GM23338 (cell line): Measurements from ENCODE around the gene MRPL2. TPM values are rescaled to one million over a fixed set of nuclear protein-coding genes. Genes with fewer than 3 reads are reported as not detected.

Experiments
- ATAC-seq: fragments of 200-7000 bp; cut with Tn5 transposase; 3 replicates; pipeline ENCODE4 v1.9.1; 2020
- DNase-seq: peaks from one replicate; pipeline ENCODE4 v3.0.0-alpha.2; 2015; ENCODE audit warnings: low spot score
- H2AFZ ChIP-seq: fragments of 200-600 bp; sonication (generic); 2 replicates; pipeline ENCODE4 v1.8.0; 2016; ENCODE audit warnings: antibody characterized with exemption, mild to moderate bottlenecking, moderate library complexity
- H3F3A ChIP-seq: fragments of 200-600 bp; sonication (generic); replicated peaks from 2 replicates; pipeline ENCODE4 v1.8.0; 2017; ENCODE audit warnings: antibody characterized with exemption, mixed run types, low read depth
- H3K27ac ChIP-seq: fragments of 200-600 bp; sonication (generic); 2 replicates; pipeline ENCODE4 v1.6.1; 2016; ENCODE audit warnings: low read depth
- H3K27me3 ChIP-seq: fragments of 200-600 bp; sonication (generic); 2 replicates; pipeline ENCODE4 v1.8.0; 2016; ENCODE audit warnings: mild to moderate bottlenecking, mixed run types, moderate library complexity; ENCODE audit not compliant: insufficient read depth
- H3K36me3 ChIP-seq: fragments of 200-600 bp; sonication (generic); 2 replicates; pipeline ENCODE4 v1.8.0; 2016; ENCODE audit warnings: mild to moderate bottlenecking; ENCODE audit not compliant: insufficient read depth
- H3K4me1 ChIP-seq: fragments of 200-600 bp; sonication (generic); 2 replicates; pipeline ENCODE4 v1.8.0; 2016; ENCODE audit warnings: mild to moderate bottlenecking, moderate library complexity; ENCODE audit not compliant: insufficient read depth
- H3K4me2 ChIP-seq: fragments of 200-600 bp; sonication (generic); 2 replicates; pipeline ENCODE4 v1.7.1; 2017; ENCODE audit warnings: mixed run types
- H3K4me3 ChIP-seq: fragments of 200-600 bp; sonication (generic); 2 replicates; pipeline ENCODE4 v1.6.1; 2016; ENCODE audit warnings: mixed run types
- H3K79me2 ChIP-seq: fragments of 200-600 bp; sonication (generic); replicated peaks from 2 replicates; pipeline ENCODE4 v1.8.0; 2017; ENCODE audit warnings: mild to moderate bottlenecking; ENCODE audit not compliant: insufficient read depth
- H3K9me2 ChIP-seq: fragments of 200-600 bp; sonication (generic); 2 replicates; pipeline ENCODE4 v1.8.0; 2017; ENCODE audit not compliant: insufficient read depth
- H4K20me1 ChIP-seq: fragments of 200-600 bp; sonication (generic); replicated peaks from 2 replicates; pipeline ENCODE4 v1.8.0; 2017; ENCODE audit warnings: mild to moderate bottlenecking; ENCODE audit not compliant: insufficient read depth
- H3K27ac Mint-ChIP-seq: 2 replicates; pipeline ENCODE4 v1.8.0; 2020; ENCODE audit warnings: inconsistent platforms, mild to moderate bottlenecking, moderate library complexity, mixed read lengths
- H3K27me3 Mint-ChIP-seq: 3 replicates; pipeline ENCODE4 v1.8.0; 2022; ENCODE audit warnings: low read depth, mild to moderate bottlenecking, moderate library complexity, mixed read lengths, inconsistent platforms; ENCODE audit not compliant: insufficient read depth, poor library complexity
- H3K36me3 Mint-ChIP-seq: 3 replicates; pipeline ENCODE4 v1.8.0; 2021; ENCODE audit warnings: low read depth, mild to moderate bottlenecking, inconsistent platforms, moderate library complexity, mixed read lengths
- H3K4me1 Mint-ChIP-seq: 3 replicates; pipeline ENCODE4 v1.8.0; 2020; ENCODE audit warnings: mild to moderate bottlenecking, inconsistent platforms, mixed read lengths
- H3K4me3 Mint-ChIP-seq: 3 replicates; pipeline ENCODE4 v1.8.0; 2021; ENCODE audit warnings: moderate library complexity, mild to moderate bottlenecking, inconsistent platforms, mixed read lengths
- H3K9me3 Mint-ChIP-seq: 3 replicates; pipeline ENCODE4 v1.8.0; 2020; ENCODE audit warnings: moderate library complexity, mild to moderate bottlenecking, inconsistent platforms, mixed read lengths
- CTCF ChIP-seq, 2 experiments: fragments of 200-600 bp in 1 of 2; sonication (generic) in 1 of 2; conservative IDR thresholded peaks; 2 replicates each; pipeline versions ENCODE4 v1.5.1 to v1.6.1; 2016 to 2017; ENCODE audit warnings: antibody characterized with exemption in 2 of 2, low read depth in 2 of 2, mild to moderate bottlenecking in 2 of 2, moderate library complexity in 1 of 2
- ETS1 ChIP-seq: IDR thresholded peaks from 2 replicates; pipeline ENCODE4 v1.6.1; 2016; ENCODE audit warnings: antibody characterized with exemption
- EZH2 ChIP-seq: fragments of 200-600 bp; sonication (generic); IDR thresholded peaks from one replicate; pipeline ENCODE4 v1.8.0; 2017; ENCODE audit warnings: antibody characterized with exemption, mild to moderate bottlenecking, low read depth; ENCODE audit not compliant: unreplicated experiment
- NANOG ChIP-seq: IDR thresholded peaks from 2 replicates; pipeline ENCODE4 v1.6.1; 2016; ENCODE audit warnings: antibody characterized with exemption, borderline replicate concordance
- POLR2AphosphoS5 ChIP-seq: IDR thresholded peaks from 2 replicates; pipeline ENCODE4 v1.6.1; 2016; ENCODE audit warnings: antibody characterized with exemption, low read depth
- REST ChIP-seq: IDR thresholded peaks from one replicate; pipeline ENCODE4 v1.6.1; 2018; ENCODE audit warnings: antibody characterized with exemption; ENCODE audit not compliant: unreplicated experiment
- STAT1 ChIP-seq: IDR thresholded peaks from one replicate; pipeline ENCODE4 v1.6.1; 2016; ENCODE audit warnings: antibody characterized with exemption; ENCODE audit not compliant: unreplicated experiment
- ZNF114 ChIP-seq: fragments of 250-450 bp; sonication (Bioruptor Pico); IDR thresholded peaks from 2 replicates; pipeline ENCODE4 v1.5.0; 2020; ENCODE audit warnings: mild to moderate bottlenecking, moderate library complexity
- ZNF462 ChIP-seq: fragments of 250-450 bp; sonication (Bioruptor Pico); IDR thresholded peaks from 2 replicates; pipeline ENCODE4 v1.5.0; 2020; ENCODE audit warnings: mild to moderate bottlenecking, moderate library complexity
- polyA plus RNA-seq: library from polyadenylated mRNA; unstranded; fragments of >200 nt; fragmentation: Nextera tagmentation; extraction: Ambion mirVana; gene quantifications from 2 replicates; pipeline ENCODE4 v1.2.1, GENCODE V29; 2016
- total RNA-seq: library from RNA; depleted of rRNA; stranded (reverse); fragments of >200 nt; shearing (Covaris generic); gene quantifications from 2 replicates; pipeline ENCODE4 v1.2.3, GENCODE V29; 2014

Gene MRPL2
- total and polyA plus RNA-seq, 2 experiments from 2014 or later = 32.3 to 128 TPM

- TF ChIP-seq REST = no peak
- no peak for TF ChIP-seq STAT1
- no peak for TF ChIP-seq ZNF114
Measured at GRCh38 chr6:43020847-43021246, 38.4 kb downstream of the MRPL2 start (continued).

- DNase-seq (no peak), ATAC-seq (no peak)
- Mint-ChIP-seq H3K36me3 (peaks cover 66% of the 10 kb centered on the region), H3K27me3 (peaks cover 7% of the 10 kb centered on the region), H3K4me3 (peak overlapping the region; percentile 100), H3K9me3 (no peaks in the 10 kb centered on the region; the same call in 1 of the 3 replicates), H3K4me1 (peaks cover 14% of the 10 kb centered on the region), H3K27ac (peak overlapping the region; percentile 57; the same call in 1 of the 2 replicates)
- Histone ChIP-seq H3K36me3 (peaks cover 21% of the 10 kb centered on the region), H3K9me2 (no peaks in the 10 kb centered on the region), H3K4me2 (no peak overlapping the region; the same call in 1 of the 2 replicates), H3K27me3 (no peaks in the 10 kb centered on the region), H3K4me1 (peaks cover 10% of the 10 kb centered on the region), H2AFZ (no peak overlapping the region), H4K20me1 (peaks cover 13% of the 10 kb centered on the region), H3K79me2 (peaks cover 50% of the 10 kb centered on the region), H3K4me3 (no peak overlapping the region), H3K27ac (peak overlapping the region; percentile 90; the same call in 1 of the 2 replicates), H3F3A (peaks cover 21% of the 10 kb centered on the region)
- no peak for TF ChIP-seq POLR2AphosphoS5
- TF ChIP-seq STAT1 = no peak
- TF ChIP-seq NANOG = no peak
- no peak for TF ChIP-seq ZNF462 (CRISPR knock-in tag)
- no peak for TF ChIP-seq CTCF (conservative IDR thresholded peaks at IDR 0.05; ENCODE audit: low read depth in 2 of 2)
- no peak for TF ChIP-seq EZH2
- TF ChIP-seq ETS1 = no peak
Measured at GRCh38 chr6:43020052-43020705, 39.1 kb downstream of the MRPL2 start.
